ENCODE measurements around the gene SCARB2.

SCARB2 gene

GRCh38 chr4:76197971-76198410 lies 15.6 kb downstream of the SCARB2 start:
- DNase-seq, result peak; percentile 91

- no peak for DNase-seq
Observed at GRCh38 chr4:76197031-76197743, 16.4 kb downstream of the SCARB2 start.

GRCh38 chr4:76196376-76196775 lies 17.2 kb downstream of the SCARB2 start:
- DNase-seq, result no peak

- no peak for DNase-seq
Observed at GRCh38 chr4:76195326-76195725, 18.3 kb downstream of the SCARB2 start.

- no peak for DNase-seq
Observed at GRCh38 chr4:76194325-76194724, 19.3 kb downstream of the SCARB2 start.

GRCh38 chr4:76192236-76192635 lies 21.4 kb downstream of the SCARB2 start:
- DNase-seq, result no peak

GRCh38 chr4:76188557-76188956 lies 25.1 kb downstream of the SCARB2 start:
- DNase-seq, result no peak

- no peak for DNase-seq
Observed at GRCh38 chr4:76188149-76188548, 25.5 kb downstream of the SCARB2 start.

GRCh38 chr4:76187152-76187551 lies 26.5 kb downstream of the SCARB2 start:
- DNase-seq, result no peak

GRCh38 chr4:76182463-76182862 lies 31.2 kb downstream of the SCARB2 start:
- DNase-seq, result no peak

GRCh38 chr4:76179398-76180318 lies 34.0 kb downstream of the SCARB2 start:
- peak; percentile 78 for DNase-seq

GRCh38 chr4:76178296-76178695 lies 35.3 kb downstream of the SCARB2 start:
- DNase-seq, result no peak

- DNase-seq, result no peak
Observed at GRCh38 chr4:76177709-76178108, 35.9 kb downstream of the SCARB2 start.

GRCh38 chr4:76175336-76175735 lies 38.3 kb downstream of the SCARB2 start:
- DNase-seq, result no peak

- no peak for DNase-seq
Observed at GRCh38 chr4:76174216-76174615, 39.4 kb downstream of the SCARB2 start.

- no peak for DNase-seq
Observed at GRCh38 chr4:76168688-76169087, 44.9 kb downstream of the SCARB2 start.

- DNase-seq, result no peak
Observed at GRCh38 chr4:76166480-76166879, 47.1 kb downstream of the SCARB2 start.

- no peak for DNase-seq
Observed at GRCh38 chr4:76160355-76160754, 53.3 kb downstream of the SCARB2 start.

GRCh38 chr4:76156635-76157034 lies 57.0 kb downstream of the SCARB2 start:
- DNase-seq, result no peak

GRCh38 chr4:76155979-76156378 lies 57.6 kb downstream of the SCARB2 start:
- no peak for DNase-seq

- DNase-seq, result no peak
Observed at GRCh38 chr4:76153356-76153755, 60.3 kb downstream of the SCARB2 start.

- peak; percentile 93 for DNase-seq
Observed at GRCh38 chr4:76148142-76148865, 65.3 kb downstream of the SCARB2 start, which contains the start of gene NUP54. Gene NUP54, minus strand, starts transcription at chr4:76148397. Its CDS starts 23 bp downstream, at chr4:76148374.

- DNase-seq, result peak; percentile 68
Observed at GRCh38 chr4:76147454-76148141, 66.0 kb downstream of the SCARB2 start.

All from NCI-H1092 (cell line).